Stimulated activated CD8-positive, alpha-beta memory T cell treated with anti-CD3 and anti-CD28 coated beads, Interleukin-4, amount 100 ng/mL, for 4 hours (primary cell): ENCODE data around the gene LCE1F.

Experiments used
- DNase-seq, 2 donors: peaks; one replicate each; pipeline ENCODE4 v3.0.0-alpha.2; 2020; ENCODE audit warnings: low read depth in 2 of 2, low spot score in 1 of 2

Gene LCE1F

DNA sequence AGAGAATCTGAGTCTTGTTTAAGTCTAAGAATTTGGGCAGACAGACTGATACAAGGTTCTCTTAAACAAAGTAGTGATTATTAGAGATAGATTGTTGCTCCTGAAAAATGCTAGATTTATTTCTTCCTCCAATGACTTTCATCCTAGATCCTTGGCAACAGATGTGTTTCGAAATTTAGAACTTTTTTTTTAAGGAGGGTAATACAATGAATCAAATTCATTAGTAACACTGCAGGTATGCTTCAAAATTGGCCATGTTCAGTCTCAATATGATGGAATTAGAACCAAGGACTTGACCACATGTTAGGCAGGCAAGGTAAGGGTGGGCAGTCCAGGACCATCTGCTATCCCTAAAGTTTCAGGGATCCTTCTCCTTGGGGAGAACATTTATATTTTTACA lies 4.5 kb upstream of the LCE1F start:
- no peak for DNase-seq

- no peak for DNase-seq
These were observed 1.4 kb downstream of the LCE1F start for GRCh38 chr1:152776361-152776760.

DNA sequence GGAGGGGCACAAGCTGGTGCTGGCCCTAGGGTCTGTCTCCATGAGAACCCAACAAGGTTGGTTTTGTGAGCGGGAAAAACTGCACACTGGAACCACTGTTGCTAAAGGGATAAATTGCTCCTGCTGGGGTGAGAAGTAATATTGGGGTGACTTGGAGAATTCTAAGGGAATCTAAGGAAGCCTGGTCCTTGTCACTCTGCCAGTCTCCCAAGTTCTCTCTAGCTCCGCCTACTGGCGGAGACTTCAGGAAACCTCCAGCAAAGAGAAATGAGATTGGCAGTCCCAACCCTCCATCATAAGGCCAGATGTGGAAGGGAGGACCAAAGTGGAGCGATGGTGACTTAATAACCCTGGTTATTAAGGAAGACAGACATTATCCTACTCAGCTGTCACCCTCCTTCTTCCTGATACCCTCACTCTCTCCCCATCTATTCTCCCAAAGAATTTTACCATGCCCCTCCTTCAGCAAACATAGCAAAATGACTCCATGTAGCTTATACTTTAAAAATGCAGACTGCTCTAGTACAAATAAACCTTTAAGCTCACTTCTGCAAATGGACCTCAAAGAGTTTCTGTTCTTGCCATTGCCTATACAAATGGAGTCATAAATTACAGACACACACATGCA lies 2.7 kb downstream of the LCE1F start:
- no peak for DNase-seq

DNA sequence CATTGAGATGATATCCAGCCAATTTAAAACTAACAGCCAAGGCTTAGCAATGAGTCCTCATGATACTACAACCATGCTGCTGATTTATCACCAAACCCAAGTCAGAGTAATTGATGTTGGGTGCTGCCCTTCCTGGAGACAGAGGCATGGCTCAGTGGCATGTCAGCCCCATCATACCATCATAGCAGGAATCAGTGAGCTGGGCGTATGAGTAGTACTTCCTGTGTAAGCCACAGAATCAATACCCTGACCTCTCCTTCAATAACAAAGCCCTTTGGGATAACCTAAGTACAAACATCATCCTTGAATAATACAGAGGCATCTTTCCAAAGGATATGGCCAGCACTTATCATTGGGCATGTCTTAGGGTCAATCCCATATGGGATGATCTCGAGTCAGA lies 8.2 kb downstream of the LCE1F start:
- DNase-seq = no peak

- no peak for DNase-seq
These were observed 11.1 kb downstream of the LCE1F start, which contains the start of gene LCE1E for GRCh38 chr1:152786077-152786476. TSS of gene LCE1E (plus strand) at chr1:152786257. CDS start at chr1:152787300, 1,043 bp downstream.

DNA sequence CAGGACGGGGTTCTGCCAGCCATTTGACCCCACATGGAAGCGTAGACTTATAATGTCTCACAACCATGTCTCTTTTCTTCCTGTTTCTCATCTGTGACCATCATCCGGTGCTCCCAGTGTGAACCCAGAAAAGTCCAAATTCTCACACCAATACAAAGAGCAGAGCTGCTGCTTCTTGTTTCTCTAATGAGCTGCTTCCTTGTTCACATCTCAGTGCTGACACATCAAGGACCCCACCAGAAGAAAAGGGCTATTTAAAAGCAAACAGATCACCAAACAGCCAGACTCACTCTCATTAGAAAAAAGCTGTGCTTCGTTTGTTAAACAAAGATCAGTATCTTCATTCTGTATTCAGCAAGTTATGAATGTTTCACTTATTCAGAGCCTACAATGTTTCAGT lies 20.7 kb downstream of the LCE1F start:
- no peak for DNase-seq

DNA sequence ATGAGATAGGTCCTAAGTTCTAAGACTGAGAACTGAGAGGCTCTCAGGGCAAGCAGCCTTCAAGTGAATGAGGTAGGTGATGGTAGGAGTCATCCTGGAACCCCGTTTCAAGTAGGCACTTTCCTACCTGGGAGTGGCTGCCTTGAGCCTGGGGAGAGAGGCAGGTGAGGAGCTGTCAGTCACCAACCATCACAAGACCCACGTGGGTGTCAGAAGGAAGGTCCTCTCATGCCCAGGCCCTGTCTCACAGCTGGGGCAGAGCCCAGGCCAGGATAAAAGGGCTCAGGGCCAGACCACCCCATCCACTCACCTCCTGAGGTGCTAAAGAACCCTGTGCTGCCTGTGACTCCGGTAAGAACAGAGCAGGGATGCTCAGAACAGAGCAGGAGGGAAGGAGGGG lies 21.5 kb downstream of the LCE1F start, which contains the start of gene LCE1D:
LCE1D (plus strand) TSS at position 301 of the 400 bp plus-strand sequence. CDS start 1,074 bp downstream, outside the sequence.
- DNase-seq = no peak

GRCh38 chr1:152801333-152801732 lies 26.4 kb downstream of the LCE1F start:
- no peak for DNase-seq

DNA sequence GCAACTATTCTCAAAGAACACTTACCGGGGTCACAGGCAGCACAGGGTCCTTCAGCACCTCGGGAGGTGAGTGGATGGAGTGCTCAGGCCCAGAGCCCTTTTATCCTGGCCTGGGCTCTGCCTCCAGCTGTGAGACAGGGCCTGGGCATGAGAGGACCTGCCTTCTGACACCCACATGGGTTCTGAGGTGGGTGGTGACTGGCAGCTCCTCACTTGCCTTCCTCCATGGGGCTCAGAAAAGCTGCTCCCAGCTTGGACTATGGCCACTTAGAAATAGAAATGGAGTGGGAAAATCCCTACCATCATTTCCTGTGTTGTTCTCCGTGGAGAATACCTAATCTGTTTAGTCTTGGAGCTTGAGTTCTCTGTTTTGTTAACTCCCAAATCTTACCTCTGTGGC lies 31.6 kb downstream of the LCE1F start, which contains the start of gene LCE1C:
LCE1C (minus strand) TSS at position 76 of the 400 bp plus-strand sequence. CDS start 1,173 bp downstream, outside the sequence.
- no peak for DNase-seq

GRCh38 chr1:152811050-152811449 lies 36.1 kb downstream of the LCE1F start:
- DNase-seq = no peak

- DNase-seq = no peak
These were observed 36.7 kb downstream of the LCE1F start, which contains the start of gene LCE1B for GRCh38 chr1:152811671-152812070. TSS of gene LCE1B (plus strand) at chr1:152811971. CDS start at chr1:152812447, 476 bp downstream.

- DNase-seq = no peak
These were observed 42.4 kb downstream of the LCE1F start for GRCh38 chr1:152817309-152817708.

- DNase-seq = no peak
These were observed 48.4 kb downstream of the LCE1F start for GRCh38 chr1:152823294-152823693.

DNA sequence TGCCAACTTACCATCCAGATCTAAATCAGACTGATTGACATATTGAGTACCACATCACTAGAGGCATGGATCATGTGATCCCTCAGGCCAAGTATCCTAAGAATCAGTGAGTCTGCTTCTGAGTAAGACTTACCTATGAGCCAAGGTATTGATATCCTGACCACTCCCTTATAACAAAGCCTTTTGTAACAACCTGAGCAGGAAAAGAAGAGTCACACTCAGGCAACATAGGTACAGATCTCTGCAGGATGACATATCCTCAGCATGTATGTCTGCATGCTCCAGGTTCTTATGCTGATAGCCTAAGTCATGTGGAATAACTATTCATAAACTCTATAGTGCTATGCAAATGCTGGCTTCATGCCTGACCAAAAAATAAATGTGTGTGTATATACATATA lies 50.0 kb downstream of the LCE1F start:
- DNase-seq = no peak
